H9 (cell line): ENCODE measurements around the gene CDK14. TPM values are rescaled to one million over a fixed set of nuclear protein-coding genes. Genes with fewer than 3 reads are reported as not detected.

ENCODE experiments used
- DNase-seq: peaks from one replicate; pipeline ENCODE4 v3.0.0-alpha.2; 2017
- H2AFZ ChIP-seq: one replicate; pipeline ENCODE4 v1.6.1; 2013; ENCODE audit warnings: mild to moderate bottlenecking, low read length, control low read depth, moderate library complexity
- H2AK5ac ChIP-seq: 2 replicates; pipeline ENCODE4 v1.6.1; 2013; ENCODE audit warnings: low read length, control low read depth, mixed read lengths; ENCODE audit not compliant: insufficient read length
- H2BK120ac ChIP-seq: one replicate; pipeline ENCODE4 v1.6.1; 2013; ENCODE audit warnings: low read depth, mild to moderate bottlenecking, low read length, control low read depth, inconsistent platforms; ENCODE audit not compliant: poor library complexity, severe bottlenecking
- H2BK12ac ChIP-seq: 2 replicates; pipeline ENCODE4 v1.6.1; 2013; ENCODE audit warnings: low read length, control low read depth, mixed read lengths, low read depth; ENCODE audit not compliant: insufficient read length
- H2BK15ac ChIP-seq: 2 replicates; pipeline ENCODE4 v1.6.1; 2013; ENCODE audit warnings: low read depth, low read length, control low read depth
- H2BK20ac ChIP-seq: one replicate; pipeline ENCODE4 v1.6.1; 2013; ENCODE audit warnings: low read depth, mild to moderate bottlenecking, low read length, control low read depth, inconsistent platforms; ENCODE audit not compliant: poor library complexity, severe bottlenecking
- H2BK5ac ChIP-seq: 2 replicates; pipeline ENCODE4 v1.6.1; 2013; ENCODE audit warnings: low read length, control low read depth, mixed read lengths; ENCODE audit not compliant: insufficient read length
- H3K14ac ChIP-seq: 2 replicates; pipeline ENCODE4 v1.6.1; 2013; ENCODE audit warnings: low read length, control low read depth; ENCODE audit not compliant: insufficient read depth
- H3K18ac ChIP-seq: 2 replicates; pipeline ENCODE4 v1.6.1; 2013; ENCODE audit warnings: low read depth, mild to moderate bottlenecking, mixed read lengths, low read length, control low read depth; ENCODE audit not compliant: insufficient read length
- H3K23ac ChIP-seq: 2 replicates; pipeline ENCODE4 v1.6.1; 2013; ENCODE audit warnings: low read length, control low read depth, mixed read lengths, low read depth; ENCODE audit not compliant: insufficient read length
- H3K23me2 ChIP-seq: 2 replicates; pipeline ENCODE4 v1.6.1; 2013; ENCODE audit warnings: low read depth, mild to moderate bottlenecking, mixed read lengths, low read length, control low read depth; ENCODE audit not compliant: insufficient read length, poor library complexity, severe bottlenecking
- H3K27ac ChIP-seq: 2 replicates; pipeline ENCODE4 v1.5.1; 2013; ENCODE audit warnings: low read length, control low read depth, mixed read lengths, low read depth; ENCODE audit not compliant: insufficient read length
- H3K27me3 ChIP-seq: 2 replicates; pipeline ENCODE4 v1.6.1; 2013; ENCODE audit warnings: low read length, control low read depth, inconsistent platforms; ENCODE audit not compliant: insufficient read depth
- H3K4ac ChIP-seq: 2 replicates; pipeline ENCODE4 v1.6.1; 2013; ENCODE audit warnings: low read depth, mild to moderate bottlenecking, control low read depth, inconsistent platforms, low read length, moderate library complexity
- H3K4me1 ChIP-seq: 2 replicates; pipeline ENCODE4 v1.6.1; 2013; ENCODE audit warnings: low read length, control low read depth, inconsistent platforms; ENCODE audit not compliant: insufficient read depth
- H3K4me2 ChIP-seq: 2 replicates; pipeline ENCODE4 v1.6.1; 2013; ENCODE audit warnings: low read length, control low read depth, mixed read lengths; ENCODE audit not compliant: insufficient read length, insufficient read depth
- H3K56ac ChIP-seq: 2 replicates; pipeline ENCODE4 v1.6.1; 2013; ENCODE audit warnings: low read depth, mild to moderate bottlenecking, mixed read lengths, low read length, control low read depth; ENCODE audit not compliant: insufficient read length
- H3K79me1 ChIP-seq: 2 replicates; pipeline ENCODE4 v1.6.1; 2013; ENCODE audit warnings: low read depth, mild to moderate bottlenecking, moderate library complexity, low read length, control low read depth, inconsistent platforms; ENCODE audit not compliant: insufficient read depth, poor library complexity, severe bottlenecking
- H3K79me2 ChIP-seq: 2 replicates; pipeline ENCODE4 v1.6.1; 2013; ENCODE audit warnings: low read length, control low read depth, inconsistent platforms; ENCODE audit not compliant: insufficient read depth
- H3K9ac ChIP-seq: 2 replicates; pipeline ENCODE4 v1.6.1; 2013; ENCODE audit warnings: low read length, control low read depth, mixed read lengths; ENCODE audit not compliant: insufficient read length; ENCODE audit errors: extremely low read depth
- H3K9me3 ChIP-seq: one replicate; pipeline ENCODE4 v1.6.1; 2013; ENCODE audit warnings: low read depth, low read length, inconsistent platforms; ENCODE audit not compliant: control insufficient read depth
- H3T11ph ChIP-seq: one replicate; pipeline ENCODE4 v1.6.1; 2013; ENCODE audit warnings: mild to moderate bottlenecking, low read length, control low read depth, inconsistent platforms
- H4K20me1 ChIP-seq: one replicate; pipeline ENCODE4 v1.6.1; 2013; ENCODE audit not compliant: control insufficient read depth, insufficient read length, insufficient read depth
- H4K5ac ChIP-seq: 2 replicates; pipeline ENCODE4 v1.6.1; 2013; ENCODE audit warnings: low read depth, mild to moderate bottlenecking, mixed read lengths, low read length, control low read depth; ENCODE audit not compliant: insufficient read length
- H4K8ac ChIP-seq: replicated peaks from 2 replicates; pipeline ENCODE4 v1.6.1; 2013; ENCODE audit warnings: low read length, control low read depth, mixed read lengths, low read depth; ENCODE audit not compliant: insufficient read length
- H4K91ac ChIP-seq: 2 replicates; pipeline ENCODE4 v1.6.1; 2013; ENCODE audit warnings: low read depth, mild to moderate bottlenecking, moderate library complexity, mixed read lengths, low read length, control low read depth; ENCODE audit not compliant: insufficient read length
- H3K27ac Mint-ChIP-seq, 3 experiments: 2 replicates in 2 of 3; 3 replicates in 1 of 3; pipeline ENCODE4 v1.8.0; 2020 to 2021; ENCODE audit warnings: mixed read lengths in 3 of 3, mild to moderate bottlenecking in 1 of 3, moderate library complexity in 1 of 3
- H3K27me3 Mint-ChIP-seq: 2 replicates; pipeline ENCODE4 v1.8.0; 2021; ENCODE audit warnings: low read depth, mild to moderate bottlenecking, moderate library complexity, mixed read lengths
- H3K36me3 Mint-ChIP-seq, 3 experiments: 2 replicates in 2 of 3; 3 replicates in 1 of 3; pipeline ENCODE4 v1.8.0; 2020 to 2021; ENCODE audit warnings: low read depth in 3 of 3, mixed read lengths in 3 of 3; ENCODE audit not compliant: insufficient read depth in 1 of 3
- H3K4me1 Mint-ChIP-seq, 2 experiments: 2 replicates each; pipeline ENCODE4 v1.8.0; 2020; ENCODE audit warnings: mixed read lengths in 2 of 2
- H3K4me3 Mint-ChIP-seq, 2 experiments: 2 replicates in 1 of 2; 3 replicates in 1 of 2; pipeline ENCODE4 v1.8.0; 2020 to 2021; ENCODE audit warnings: mild to moderate bottlenecking in 2 of 2, mixed read lengths in 2 of 2, moderate library complexity in 1 of 2
- H3K9me3 Mint-ChIP-seq, 2 experiments: 2 replicates in 1 of 2; 3 replicates in 1 of 2; pipeline ENCODE4 v1.8.0; 2020; ENCODE audit warnings: mild to moderate bottlenecking in 2 of 2, mixed read lengths in 2 of 2, moderate library complexity in 1 of 2
- WGBS: extraction: QIAGEN DNeasy Blood & Tissue Kit; methylation state at CpG from one replicate; pipeline ENCODE4 v1.1.7; 2013; ENCODE audit warnings: missing lambda C conversion rate, low lambda C conversion rate, mixed read lengths; ENCODE audit not compliant: insufficient read length; ENCODE audit errors: extremely low coverage; 5-methylcytosine and 5-hydroxymethylcytosine counted together
- total RNA-seq: library from RNA; stranded (reverse); gene quantifications from 2 replicates; pipeline ENCODE4 v1.2.1, GENCODE V29; 2021
- TF ChIP-seq, protein P1 (sequence below): fragments of 200-600 bp; sonication (generic); conservative IDR thresholded peaks from 3 replicates; pipeline ENCODE4 v1.8.0; 2021; ENCODE audit warnings: antibody characterized with exemption, mild to moderate bottlenecking

The CDK14 gene
- total RNA-seq, 1 experiment from 2014 or later = 23.9 TPM

DNA sequence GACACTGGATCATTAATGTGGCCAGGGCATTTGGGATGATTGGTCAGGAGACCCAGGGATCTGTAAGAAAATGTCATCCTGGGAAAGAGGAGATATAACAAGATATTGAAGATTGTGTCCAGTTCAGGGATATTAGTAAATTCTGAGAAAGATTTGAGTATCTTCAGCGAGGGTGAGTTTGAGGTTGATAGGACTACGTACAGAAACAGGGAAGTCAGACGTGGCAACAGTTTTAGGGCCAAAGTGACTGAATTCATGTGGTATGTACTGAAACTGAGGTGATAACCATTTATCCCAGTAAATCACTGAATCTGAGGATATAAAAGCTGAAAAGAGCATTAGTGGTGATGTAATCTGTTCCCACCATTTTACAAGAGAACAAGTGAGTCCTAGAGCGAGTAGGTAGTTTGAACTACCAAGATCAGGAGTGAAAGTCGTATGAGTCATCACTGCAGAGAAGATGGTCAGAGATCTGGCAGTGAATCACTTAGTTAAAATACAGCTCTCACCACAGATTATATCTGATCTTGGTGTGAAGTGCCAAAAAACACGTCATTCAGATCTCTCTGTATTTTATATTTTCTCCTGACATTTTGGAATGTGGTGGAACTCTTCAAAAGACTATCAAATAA, 220.5 kb downstream of the CDK14 start:
- Histone ChIP-seq H3K4me1 (no peaks in the 10 kb centered on the region; the same call in 1 of the 2 replicates), H2BK12ac (no peak overlapping the region), H3K18ac (no peak overlapping the region), H3K4ac (no peak overlapping the region), H2BK120ac (no peak overlapping the region), H2AK5ac (no peak overlapping the region), H4K8ac (no peak overlapping the region), H3K9ac (no peak overlapping the region), H3T11ph (no peak overlapping the region), H2AFZ (no peak overlapping the region), H2BK20ac (no peak overlapping the region), H2BK5ac (no peak overlapping the region), H3K14ac (no peak overlapping the region), H4K5ac (no peak overlapping the region), H4K91ac (no peak overlapping the region), H3K23me2 (no peaks in the 10 kb centered on the region), H4K20me1 (no peaks in the 10 kb centered on the region), H3K27me3 (no peaks in the 10 kb centered on the region), H2BK15ac (no peak overlapping the region), H3K79me2 (0 out of 2 replicates have a peak, but pooled peaks cover 1% of the 10 kb centered on the region), H3K23ac (no peak overlapping the region), H3K27ac (no peak overlapping the region), H3K79me1 (no peaks in the 10 kb centered on the region), H3K56ac (no peak overlapping the region), H3K4me2 (no peak overlapping the region), H3K9me3 (no peaks in the 10 kb centered on the region)
- WGBS = no CpG with 5 or more reads among the region's 6 CpGs
- no peak overlapping the region for H3K4me3 Mint-ChIP-seq
- peaks cover 0 to 15% (median 7%) of the 10 kb centered on the region in 3 experiments; a peak in 6 of 7 replicates for H3K36me3 Mint-ChIP-seq
- H3K27ac Mint-ChIP-seq = no peak overlapping the region
- no peaks in the 10 kb centered on the region for H3K27me3 Mint-ChIP-seq
- TF ChIP-seq, protein P1, sequence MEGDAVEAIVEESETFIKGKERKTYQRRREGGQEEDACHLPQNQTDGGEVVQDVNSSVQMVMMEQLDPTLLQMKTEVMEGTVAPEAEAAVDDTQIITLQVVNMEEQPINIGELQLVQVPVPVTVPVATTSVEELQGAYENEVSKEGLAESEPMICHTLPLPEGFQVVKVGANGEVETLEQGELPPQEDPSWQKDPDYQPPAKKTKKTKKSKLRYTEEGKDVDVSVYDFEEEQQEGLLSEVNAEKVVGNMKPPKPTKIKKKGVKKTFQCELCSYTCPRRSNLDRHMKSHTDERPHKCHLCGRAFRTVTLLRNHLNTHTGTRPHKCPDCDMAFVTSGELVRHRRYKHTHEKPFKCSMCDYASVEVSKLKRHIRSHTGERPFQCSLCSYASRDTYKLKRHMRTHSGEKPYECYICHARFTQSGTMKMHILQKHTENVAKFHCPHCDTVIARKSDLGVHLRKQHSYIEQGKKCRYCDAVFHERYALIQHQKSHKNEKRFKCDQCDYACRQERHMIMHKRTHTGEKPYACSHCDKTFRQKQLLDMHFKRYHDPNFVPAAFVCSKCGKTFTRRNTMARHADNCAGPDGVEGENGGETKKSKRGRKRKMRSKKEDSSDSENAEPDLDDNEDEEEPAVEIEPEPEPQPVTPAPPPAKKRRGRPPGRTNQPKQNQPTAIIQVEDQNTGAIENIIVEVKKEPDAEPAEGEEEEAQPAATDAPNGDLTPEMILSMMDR = no peak
- DNase-seq = no peak
- H3K9me3 Mint-ChIP-seq = no peaks in the 10 kb centered on the region; a peak in 3 of 5 replicates
- H3K4me1 Mint-ChIP-seq = peaks cover 11 to 17% of the 10 kb centered on the region in 2 experiments
